Measurements from ENCODE around the gene B9D1.

The B9D1 gene

DNA sequence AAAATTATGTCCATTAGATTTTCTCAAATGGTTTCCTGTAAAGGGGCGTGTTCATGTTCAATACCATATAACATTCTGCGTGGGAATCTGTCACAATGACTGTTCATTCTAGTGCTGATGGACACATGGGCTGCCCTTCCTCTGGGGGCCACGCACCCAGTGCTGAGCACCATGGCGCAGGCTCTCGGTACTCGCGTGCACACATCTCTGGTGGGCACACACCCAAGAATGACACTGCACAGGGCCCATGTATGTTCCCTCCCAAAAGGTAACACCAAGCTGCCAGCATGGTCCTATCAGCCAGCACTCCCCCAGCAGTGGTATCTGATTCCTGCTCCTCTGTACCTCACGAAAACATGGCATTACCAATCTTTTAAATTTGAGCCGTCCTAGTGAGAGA is 13.7 kb downstream of the B9D1 start:
- DNase-seq = peak in 1 of 2 donors; percentile 17
- Histone ChIP-seq H3K9me3 (no peaks in the 10 kb centered on the region), H3K4me1 (peaks cover 0 to 41% (median 24%) of the 10 kb centered on the region in 4 donors), H3K4me3 (no peak overlapping the region), H3K27ac (no peak overlapping the region), H3K36me3 (no peaks in the 10 kb centered on the region), H3K27me3 (no peaks in the 10 kb centered on the region)
- TF ChIP-seq, protein P1, sequence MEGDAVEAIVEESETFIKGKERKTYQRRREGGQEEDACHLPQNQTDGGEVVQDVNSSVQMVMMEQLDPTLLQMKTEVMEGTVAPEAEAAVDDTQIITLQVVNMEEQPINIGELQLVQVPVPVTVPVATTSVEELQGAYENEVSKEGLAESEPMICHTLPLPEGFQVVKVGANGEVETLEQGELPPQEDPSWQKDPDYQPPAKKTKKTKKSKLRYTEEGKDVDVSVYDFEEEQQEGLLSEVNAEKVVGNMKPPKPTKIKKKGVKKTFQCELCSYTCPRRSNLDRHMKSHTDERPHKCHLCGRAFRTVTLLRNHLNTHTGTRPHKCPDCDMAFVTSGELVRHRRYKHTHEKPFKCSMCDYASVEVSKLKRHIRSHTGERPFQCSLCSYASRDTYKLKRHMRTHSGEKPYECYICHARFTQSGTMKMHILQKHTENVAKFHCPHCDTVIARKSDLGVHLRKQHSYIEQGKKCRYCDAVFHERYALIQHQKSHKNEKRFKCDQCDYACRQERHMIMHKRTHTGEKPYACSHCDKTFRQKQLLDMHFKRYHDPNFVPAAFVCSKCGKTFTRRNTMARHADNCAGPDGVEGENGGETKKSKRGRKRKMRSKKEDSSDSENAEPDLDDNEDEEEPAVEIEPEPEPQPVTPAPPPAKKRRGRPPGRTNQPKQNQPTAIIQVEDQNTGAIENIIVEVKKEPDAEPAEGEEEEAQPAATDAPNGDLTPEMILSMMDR (IDR thresholded peaks at IDR 0.05) = no peak
- intact Hi-C loops (cut with DNase I; ENCODE audit: low total_unique reads) = no loop called here

DNA sequence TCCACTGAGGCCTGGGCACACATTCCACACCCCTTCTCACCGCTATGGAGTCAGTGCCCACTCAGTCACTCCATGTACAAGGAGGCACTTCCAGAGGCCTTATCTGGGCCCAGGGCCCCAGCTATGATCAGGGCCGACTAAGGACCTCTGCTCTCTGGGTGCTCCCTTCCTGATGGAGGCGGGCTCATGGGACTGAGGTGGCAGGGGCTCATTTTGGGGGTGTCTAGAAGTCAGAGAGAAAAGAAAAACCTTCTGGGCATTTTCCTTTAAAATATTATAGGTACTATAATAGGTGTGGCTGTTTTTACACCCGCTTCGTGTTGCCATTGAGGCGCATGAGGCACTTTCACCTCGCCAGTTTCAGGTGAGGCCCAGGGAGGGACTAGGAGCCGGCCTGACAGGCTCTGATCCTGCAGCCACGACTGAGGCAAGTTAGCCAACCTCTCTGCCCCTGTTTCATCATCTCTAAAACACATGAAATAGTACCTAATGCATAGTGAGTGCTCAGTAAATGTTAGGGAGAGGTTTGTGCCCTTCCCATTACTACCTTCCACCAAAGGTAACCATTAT is 14.4 kb downstream of the B9D1 start:
- H3K9me3 ChIP-seq = no peaks in the 10 kb centered on the region
- H3K4me3 ChIP-seq = no peak overlapping the region
- TF ChIP-seq, protein P1 (IDR thresholded peaks at IDR 0.05) = no peak
- intact Hi-C loops (cut with DNase I; ENCODE audit: low total_unique reads) = no loop called here
- peak; percentile 10 to 65 for DNase-seq
- H3K27ac ChIP-seq = peak overlapping the region; percentile 79 to 97
- H3K4me1 ChIP-seq = peaks cover 0 to 41% (median 24%) of the 10 kb centered on the region in 4 donors
- H3K36me3 ChIP-seq = no peaks in the 10 kb centered on the region
- no peaks in the 10 kb centered on the region for H3K27me3 ChIP-seq

DNA sequence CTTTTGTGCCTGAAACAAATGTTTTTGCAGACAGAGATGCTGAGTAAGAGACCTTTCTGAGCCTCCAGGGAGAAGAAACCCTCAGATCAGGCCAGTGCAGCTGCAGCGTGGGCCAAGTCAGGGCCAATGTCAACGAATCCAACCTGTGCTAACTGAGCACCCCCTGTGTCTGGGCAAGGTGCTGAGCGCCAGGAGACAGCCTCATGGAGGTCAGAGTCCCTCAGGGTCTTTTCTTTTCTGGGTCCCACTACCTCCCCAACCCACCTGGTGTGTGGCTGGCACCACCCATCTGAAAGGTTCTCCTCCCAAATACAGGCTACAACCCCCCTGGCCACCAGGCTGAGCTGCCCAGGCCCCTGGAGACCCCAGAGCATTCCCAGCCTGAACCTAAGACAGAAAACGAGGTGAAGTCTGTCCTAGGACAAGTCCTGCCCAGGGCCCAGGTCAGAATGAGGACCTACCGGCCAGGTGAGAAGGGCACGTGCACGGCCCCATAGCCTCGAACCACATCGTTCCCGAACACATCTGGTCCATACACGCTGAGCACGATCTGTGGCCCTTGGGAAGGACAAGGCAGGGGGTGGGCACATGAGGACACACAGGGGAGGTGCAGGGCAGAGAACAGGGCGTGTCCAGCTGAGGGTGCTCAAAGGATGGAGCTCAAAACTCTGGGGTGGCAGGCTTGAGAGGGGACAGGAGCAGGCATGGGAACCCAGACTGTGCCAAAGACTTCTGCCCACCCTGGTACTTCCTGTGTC is 15.0 kb downstream of the B9D1 start:
- no peak overlapping the region for H3K4me3 ChIP-seq
- TF ChIP-seq, protein P1 (IDR thresholded peaks at IDR 0.05) = no peak
- no peaks in the 10 kb centered on the region for H3K9me3 ChIP-seq
- H3K27me3 ChIP-seq = no peaks in the 10 kb centered on the region
- intact Hi-C loops (cut with DNase I; ENCODE audit: low total_unique reads) = no loop called here
- DNase-seq = peak; percentile 17 to 65
- peaks cover 0 to 42% (median 27%) of the 10 kb centered on the region in 4 donors for H3K4me1 ChIP-seq
- no peaks in the 10 kb centered on the region for H3K36me3 ChIP-seq
- H3K27ac ChIP-seq = peak overlapping the region; percentile 79 to 97

DNA sequence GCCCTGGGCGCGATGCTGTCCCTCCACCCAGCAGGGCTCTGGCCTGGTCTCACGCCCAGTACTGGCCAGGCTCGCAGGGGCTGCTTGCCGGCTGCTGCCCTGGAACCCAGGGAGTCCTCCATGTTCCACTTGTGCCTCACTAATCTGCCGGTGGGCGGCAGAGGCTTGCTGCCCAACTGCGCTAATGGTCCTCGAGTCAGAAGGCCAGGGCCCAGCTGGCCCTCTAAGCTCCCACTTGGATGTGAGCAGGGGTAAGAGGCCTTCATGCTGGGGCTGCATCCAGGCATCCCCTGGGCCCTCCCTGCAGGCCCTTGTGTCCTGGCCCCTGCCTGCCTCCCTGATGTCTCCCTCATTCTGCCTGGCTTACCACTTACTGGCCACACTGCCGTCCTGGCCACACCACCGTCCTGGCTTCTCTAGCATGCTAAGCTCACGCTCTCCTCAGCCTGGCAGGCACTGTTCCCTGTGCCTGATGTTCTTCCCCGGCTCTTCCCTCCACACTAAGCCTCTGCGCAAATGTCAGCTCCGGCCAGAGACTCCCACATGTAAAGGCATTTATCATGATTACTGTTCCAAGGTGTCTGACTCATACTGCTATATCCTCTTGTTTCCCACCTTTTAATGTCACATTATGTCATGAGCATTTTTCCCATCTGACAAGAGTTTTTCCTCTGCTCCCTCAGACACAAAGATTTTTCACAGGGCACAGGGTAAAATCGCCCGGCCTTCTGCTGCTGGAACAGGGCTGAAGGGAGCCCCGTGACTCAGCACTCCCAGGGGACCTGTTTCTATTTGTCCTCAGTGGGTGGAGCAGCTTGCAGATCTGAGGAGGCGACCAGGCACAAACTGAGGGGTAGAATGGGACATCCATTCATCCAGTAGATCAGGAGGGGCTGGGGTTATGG is 15.9 kb downstream of the B9D1 start:
- H3K4me3 ChIP-seq = no peak overlapping the region
- intact Hi-C loops (cut with DNase I; ENCODE audit: low total_unique reads) = no loop called here
- TF ChIP-seq, protein P1 (IDR thresholded peaks at IDR 0.05) = no peak

DNA sequence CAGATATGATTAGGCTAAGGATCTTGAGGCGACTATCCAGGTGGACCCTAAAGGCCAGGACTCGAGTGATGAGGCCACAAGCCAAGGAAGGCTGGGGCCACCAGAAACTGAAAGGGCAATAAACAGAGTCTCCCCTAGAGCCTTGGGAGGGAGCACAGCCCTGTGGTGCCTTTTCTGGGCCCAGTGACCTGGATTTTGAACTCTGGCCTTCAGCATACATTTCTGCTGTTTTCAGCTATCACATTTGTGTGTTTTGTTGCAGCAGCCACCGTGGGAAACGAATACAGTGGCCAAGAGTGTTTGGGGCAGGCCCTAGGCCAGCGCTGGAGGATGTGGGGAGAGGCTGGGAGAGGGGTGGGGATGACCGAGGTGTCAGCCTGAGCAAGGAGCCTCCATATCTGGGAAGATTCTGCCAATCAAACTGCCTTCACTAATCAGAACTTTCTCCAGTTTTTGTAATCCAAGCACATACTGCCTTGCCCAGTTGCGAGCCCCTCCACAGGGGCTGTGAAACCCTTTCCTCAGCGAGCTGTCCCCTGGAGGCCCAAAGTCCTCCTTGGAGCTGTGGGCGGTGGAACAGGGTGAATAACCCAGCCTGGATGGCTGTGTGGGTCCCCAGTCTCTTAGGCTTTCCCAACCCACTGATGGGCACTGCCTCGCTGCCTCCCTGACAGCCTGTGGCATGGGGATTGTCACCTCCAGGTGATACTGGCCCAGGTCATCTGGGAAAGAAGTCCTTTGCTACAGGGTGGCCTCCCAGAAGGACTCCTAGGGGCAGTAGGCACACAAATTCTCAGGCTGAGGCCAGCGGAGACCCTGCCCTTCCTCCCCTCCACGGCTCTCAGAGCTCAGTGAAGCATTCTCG is 16.8 kb downstream of the B9D1 start:
- H3K27ac ChIP-seq = peak overlapping the region; percentile 79 to 97
- peaks cover 0 to 46% (median 30%) of the 10 kb centered on the region in 4 donors for H3K4me1 ChIP-seq
- H3K9me3 ChIP-seq = no peaks in the 10 kb centered on the region
- TF ChIP-seq, protein P1 (IDR thresholded peaks at IDR 0.05) = no peak
- no peaks in the 10 kb centered on the region for H3K27me3 ChIP-seq
- no peak overlapping the region for H3K4me3 ChIP-seq
- intact Hi-C loops (cut with DNase I; ENCODE audit: low total_unique reads) = no loop called here
- peak; percentile 18 to 63 for DNase-seq
- no peaks in the 10 kb centered on the region for H3K36me3 ChIP-seq

More for the DNA sequence above, 15.9 kb downstream of the B9D1 start:
- Histone ChIP-seq H3K9me3 (no peaks in the 10 kb centered on the region), H3K4me1 (peaks cover 0 to 46% (median 30%) of the 10 kb centered on the region in 4 donors), H3K27ac (peak overlapping the region; percentile 79 to 97), H3K36me3 (no peaks in the 10 kb centered on the region), H3K27me3 (no peaks in the 10 kb centered on the region)
- DNase-seq = peak; percentile 88 to 96

Data from tibial artery (tissue), 4 donors.